ENCODE data around the gene KRCC1. TPM values are rescaled to one million over a fixed set of nuclear protein-coding genes. Genes with fewer than 3 reads are reported as not detected.

The KRCC1 gene
- total and polyA plus RNA-seq, 2 experiments from 2014 or later = 10.3 to 12.5 TPM

DNA sequence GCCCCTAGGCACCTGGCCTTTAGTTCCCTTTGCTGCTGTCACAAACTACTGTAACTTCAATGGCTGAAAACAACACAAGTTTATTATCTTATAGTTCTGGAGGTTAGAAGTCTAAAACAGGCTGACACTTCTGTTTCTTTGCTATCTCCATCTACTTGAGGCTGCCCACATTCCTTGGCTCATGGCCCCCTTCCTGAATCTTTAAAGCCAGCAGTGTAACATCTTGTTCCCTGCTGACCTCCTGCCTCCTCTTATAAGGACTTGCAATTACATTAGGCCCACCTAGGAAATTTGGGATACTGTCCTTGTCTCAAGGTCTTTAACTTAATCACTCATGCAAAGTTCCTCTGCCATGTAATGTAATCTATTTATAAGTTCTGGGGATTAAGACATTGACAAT is 18.6 kb upstream of the KRCC1 start:
- no peak for ATAC-seq
- H3F3A ChIP-seq (replicated peaks; ENCODE audit: low read depth) = no peaks in the 10 kb centered on the region
- Mint-ChIP-seq H3K9me3 (peaks cover 15% of the 10 kb centered on the region), H3K27me3 (ENCODE audit: insufficient read depth, low read depth, poor library complexity) (no peaks in the 10 kb centered on the region), H3K36me3 (ENCODE audit: low read depth) (no peaks in the 10 kb centered on the region; the same call in 2 of the 3 replicates), H3K4me1 (peaks cover 9% of the 10 kb centered on the region; the same call in 2 of the 3 replicates), H3K27ac (no peak overlapping the region), H3K4me3 (no peak overlapping the region)
- no peaks in the 10 kb centered on the region for H3K36me3 ChIP-seq (ENCODE audit: insufficient read depth)
- no peaks in the 10 kb centered on the region for H4K20me1 ChIP-seq (replicated peaks; ENCODE audit: insufficient read depth)
- peaks cover 7% of the 10 kb centered on the region; the same call in 1 of the 2 replicates for H3K4me1 ChIP-seq (ENCODE audit: insufficient read depth)
- no peaks in the 10 kb centered on the region for H3K9me2 ChIP-seq (ENCODE audit: insufficient read depth)
- no peak for DNase-seq (ENCODE audit: low spot score)
- H3K4me3 ChIP-seq = no peak overlapping the region
- TF ChIP-seq ZNF331 (CRISPR knock-in tag; IDR thresholded peaks at IDR 0.05; ENCODE audit: low read depth) = no peak
- no peak for TF ChIP-seq EZH2phosphoT487 (IDR thresholded peaks at IDR 0.05; ENCODE audit: unreplicated experiment)
- TF ChIP-seq, protein P1, sequence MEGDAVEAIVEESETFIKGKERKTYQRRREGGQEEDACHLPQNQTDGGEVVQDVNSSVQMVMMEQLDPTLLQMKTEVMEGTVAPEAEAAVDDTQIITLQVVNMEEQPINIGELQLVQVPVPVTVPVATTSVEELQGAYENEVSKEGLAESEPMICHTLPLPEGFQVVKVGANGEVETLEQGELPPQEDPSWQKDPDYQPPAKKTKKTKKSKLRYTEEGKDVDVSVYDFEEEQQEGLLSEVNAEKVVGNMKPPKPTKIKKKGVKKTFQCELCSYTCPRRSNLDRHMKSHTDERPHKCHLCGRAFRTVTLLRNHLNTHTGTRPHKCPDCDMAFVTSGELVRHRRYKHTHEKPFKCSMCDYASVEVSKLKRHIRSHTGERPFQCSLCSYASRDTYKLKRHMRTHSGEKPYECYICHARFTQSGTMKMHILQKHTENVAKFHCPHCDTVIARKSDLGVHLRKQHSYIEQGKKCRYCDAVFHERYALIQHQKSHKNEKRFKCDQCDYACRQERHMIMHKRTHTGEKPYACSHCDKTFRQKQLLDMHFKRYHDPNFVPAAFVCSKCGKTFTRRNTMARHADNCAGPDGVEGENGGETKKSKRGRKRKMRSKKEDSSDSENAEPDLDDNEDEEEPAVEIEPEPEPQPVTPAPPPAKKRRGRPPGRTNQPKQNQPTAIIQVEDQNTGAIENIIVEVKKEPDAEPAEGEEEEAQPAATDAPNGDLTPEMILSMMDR (conservative IDR thresholded peaks at IDR 0.05; ENCODE audit: low read depth in 2 of 2) = no peak
- TF ChIP-seq, protein P2, sequence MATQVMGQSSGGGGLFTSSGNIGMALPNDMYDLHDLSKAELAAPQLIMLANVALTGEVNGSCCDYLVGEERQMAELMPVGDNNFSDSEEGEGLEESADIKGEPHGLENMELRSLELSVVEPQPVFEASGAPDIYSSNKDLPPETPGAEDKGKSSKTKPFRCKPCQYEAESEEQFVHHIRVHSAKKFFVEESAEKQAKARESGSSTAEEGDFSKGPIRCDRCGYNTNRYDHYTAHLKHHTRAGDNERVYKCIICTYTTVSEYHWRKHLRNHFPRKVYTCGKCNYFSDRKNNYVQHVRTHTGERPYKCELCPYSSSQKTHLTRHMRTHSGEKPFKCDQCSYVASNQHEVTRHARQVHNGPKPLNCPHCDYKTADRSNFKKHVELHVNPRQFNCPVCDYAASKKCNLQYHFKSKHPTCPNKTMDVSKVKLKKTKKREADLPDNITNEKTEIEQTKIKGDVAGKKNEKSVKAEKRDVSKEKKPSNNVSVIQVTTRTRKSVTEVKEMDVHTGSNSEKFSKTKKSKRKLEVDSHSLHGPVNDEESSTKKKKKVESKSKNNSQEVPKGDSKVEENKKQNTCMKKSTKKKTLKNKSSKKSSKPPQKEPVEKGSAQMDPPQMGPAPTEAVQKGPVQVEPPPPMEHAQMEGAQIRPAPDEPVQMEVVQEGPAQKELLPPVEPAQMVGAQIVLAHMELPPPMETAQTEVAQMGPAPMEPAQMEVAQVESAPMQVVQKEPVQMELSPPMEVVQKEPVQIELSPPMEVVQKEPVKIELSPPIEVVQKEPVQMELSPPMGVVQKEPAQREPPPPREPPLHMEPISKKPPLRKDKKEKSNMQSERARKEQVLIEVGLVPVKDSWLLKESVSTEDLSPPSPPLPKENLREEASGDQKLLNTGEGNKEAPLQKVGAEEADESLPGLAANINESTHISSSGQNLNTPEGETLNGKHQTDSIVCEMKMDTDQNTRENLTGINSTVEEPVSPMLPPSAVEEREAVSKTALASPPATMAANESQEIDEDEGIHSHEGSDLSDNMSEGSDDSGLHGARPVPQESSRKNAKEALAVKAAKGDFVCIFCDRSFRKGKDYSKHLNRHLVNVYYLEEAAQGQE (IDR thresholded peaks at IDR 0.05; ENCODE audit: unreplicated experiment) = no peak
- TF ChIP-seq CREB1 (CRISPR knock-in tag; IDR thresholded peaks at IDR 0.05; ENCODE audit: low read depth) = no peak
- no peak for TF ChIP-seq STAT1 (IDR thresholded peaks at IDR 0.05; ENCODE audit: unreplicated experiment)
- TF ChIP-seq, protein P3, sequence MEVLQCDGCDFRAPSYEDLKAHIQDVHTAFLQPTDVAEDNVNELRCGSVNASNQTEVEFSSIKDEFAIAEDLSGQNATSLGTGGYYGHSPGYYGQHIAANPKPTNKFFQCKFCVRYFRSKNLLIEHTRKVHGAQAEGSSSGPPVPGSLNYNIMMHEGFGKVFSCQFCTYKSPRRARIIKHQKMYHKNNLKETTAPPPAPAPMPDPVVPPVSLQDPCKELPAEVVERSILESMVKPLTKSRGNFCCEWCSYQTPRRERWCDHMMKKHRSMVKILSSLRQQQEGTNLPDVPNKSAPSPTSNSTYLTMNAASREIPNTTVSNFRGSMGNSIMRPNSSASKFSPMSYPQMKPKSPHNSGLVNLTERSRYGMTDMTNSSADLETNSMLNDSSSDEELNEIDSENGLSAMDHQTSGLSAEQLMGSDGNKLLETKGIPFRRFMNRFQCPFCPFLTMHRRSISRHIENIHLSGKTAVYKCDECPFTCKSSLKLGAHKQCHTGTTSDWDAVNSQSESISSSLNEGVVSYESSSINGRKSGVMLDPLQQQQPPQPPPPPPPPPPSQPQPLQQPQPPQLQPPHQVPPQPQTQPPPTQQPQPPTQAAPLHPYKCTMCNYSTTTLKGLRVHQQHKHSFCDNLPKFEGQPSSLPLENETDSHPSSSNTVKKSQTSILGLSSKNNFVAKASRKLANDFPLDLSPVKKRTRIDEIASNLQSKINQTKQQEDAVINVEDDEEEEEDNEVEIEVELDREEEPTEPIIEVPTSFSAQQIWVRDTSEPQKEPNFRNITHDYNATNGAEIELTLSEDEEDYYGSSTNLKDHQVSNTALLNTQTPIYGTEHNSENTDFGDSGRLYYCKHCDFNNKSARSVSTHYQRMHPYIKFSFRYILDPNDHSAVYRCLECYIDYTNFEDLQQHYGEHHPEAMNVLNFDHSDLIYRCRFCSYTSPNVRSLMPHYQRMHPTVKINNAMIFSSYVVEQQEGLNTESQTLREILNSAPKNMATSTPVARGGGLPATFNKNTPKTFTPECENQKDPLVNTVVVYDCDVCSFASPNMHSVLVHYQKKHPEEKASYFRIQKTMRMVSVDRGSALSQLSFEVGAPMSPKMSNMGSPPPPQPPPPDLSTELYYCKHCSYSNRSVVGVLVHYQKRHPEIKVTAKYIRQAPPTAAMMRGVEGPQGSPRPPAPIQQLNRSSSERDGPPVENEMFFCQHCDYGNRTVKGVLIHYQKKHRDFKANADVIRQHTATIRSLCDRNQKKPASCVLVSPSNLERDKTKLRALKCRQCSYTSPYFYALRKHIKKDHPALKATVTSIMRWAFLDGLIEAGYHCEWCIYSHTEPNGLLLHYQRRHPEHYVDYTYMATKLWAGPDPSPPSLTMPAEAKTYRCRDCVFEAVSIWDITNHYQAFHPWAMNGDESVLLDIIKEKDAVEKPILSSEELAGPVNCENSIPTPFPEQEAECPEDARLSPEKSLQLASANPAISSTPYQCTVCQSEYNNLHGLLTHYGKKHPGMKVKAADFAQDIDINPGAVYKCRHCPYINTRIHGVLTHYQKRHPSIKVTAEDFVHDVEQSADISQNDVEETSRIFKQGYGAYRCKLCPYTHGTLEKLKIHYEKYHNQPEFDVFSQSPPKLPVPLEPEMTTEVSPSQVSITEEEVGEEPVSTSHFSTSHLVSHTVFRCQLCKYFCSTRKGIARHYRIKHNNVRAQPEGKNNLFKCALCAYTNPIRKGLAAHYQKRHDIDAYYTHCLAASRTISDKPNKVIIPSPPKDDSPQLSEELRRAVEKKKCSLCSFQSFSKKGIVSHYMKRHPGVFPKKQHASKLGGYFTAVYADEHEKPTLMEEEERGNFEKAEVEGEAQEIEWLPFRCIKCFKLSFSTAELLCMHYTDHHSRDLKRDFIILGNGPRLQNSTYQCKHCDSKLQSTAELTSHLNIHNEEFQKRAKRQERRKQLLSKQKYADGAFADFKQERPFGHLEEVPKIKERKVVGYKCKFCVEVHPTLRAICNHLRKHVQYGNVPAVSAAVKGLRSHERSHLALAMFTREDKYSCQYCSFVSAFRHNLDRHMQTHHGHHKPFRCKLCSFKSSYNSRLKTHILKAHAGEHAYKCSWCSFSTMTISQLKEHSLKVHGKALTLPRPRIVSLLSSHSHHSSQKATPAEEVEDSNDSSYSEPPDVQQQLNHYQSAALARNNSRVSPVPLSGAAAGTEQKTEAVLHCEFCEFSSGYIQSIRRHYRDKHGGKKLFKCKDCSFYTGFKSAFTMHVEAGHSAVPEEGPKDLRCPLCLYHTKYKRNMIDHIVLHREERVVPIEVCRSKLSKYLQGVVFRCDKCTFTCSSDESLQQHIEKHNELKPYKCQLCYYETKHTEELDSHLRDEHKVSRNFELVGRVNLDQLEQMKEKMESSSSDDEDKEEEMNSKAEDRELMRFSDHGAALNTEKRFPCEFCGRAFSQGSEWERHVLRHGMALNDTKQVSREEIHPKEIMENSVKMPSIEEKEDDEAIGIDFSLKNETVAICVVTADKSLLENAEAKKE (CRISPR knock-in tag; IDR thresholded peaks at IDR 0.05) = no peak
- TF ChIP-seq POLR2AphosphoS5 (IDR thresholded peaks at IDR 0.05; ENCODE audit: low read depth) = no peak
- TF ChIP-seq NANOG (IDR thresholded peaks at IDR 0.05; ENCODE audit: borderline replicate concordance) = no peak
- no peak for TF ChIP-seq EZH2 (IDR thresholded peaks at IDR 0.05; ENCODE audit: low read depth, unreplicated experiment)
- no peak for TF ChIP-seq JUNB (IDR thresholded peaks at IDR 0.05; ENCODE audit: unreplicated experiment)
- TF ChIP-seq, protein P4, sequence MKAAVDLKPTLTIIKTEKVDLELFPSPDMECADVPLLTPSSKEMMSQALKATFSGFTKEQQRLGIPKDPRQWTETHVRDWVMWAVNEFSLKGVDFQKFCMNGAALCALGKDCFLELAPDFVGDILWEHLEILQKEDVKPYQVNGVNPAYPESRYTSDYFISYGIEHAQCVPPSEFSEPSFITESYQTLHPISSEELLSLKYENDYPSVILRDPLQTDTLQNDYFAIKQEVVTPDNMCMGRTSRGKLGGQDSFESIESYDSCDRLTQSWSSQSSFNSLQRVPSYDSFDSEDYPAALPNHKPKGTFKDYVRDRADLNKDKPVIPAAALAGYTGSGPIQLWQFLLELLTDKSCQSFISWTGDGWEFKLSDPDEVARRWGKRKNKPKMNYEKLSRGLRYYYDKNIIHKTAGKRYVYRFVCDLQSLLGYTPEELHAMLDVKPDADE (IDR thresholded peaks at IDR 0.05) = no peak
- H3K27me3 ChIP-seq (ENCODE audit: insufficient read depth) = no peaks in the 10 kb centered on the region
- H3K79me2 ChIP-seq (replicated peaks; ENCODE audit: insufficient read depth) = no peaks in the 10 kb centered on the region
- H2AFZ ChIP-seq = no peak overlapping the region
- no peak overlapping the region for H3K27ac ChIP-seq (ENCODE audit: low read depth)
- H3K4me2 ChIP-seq = no peak overlapping the region

Measured in GM23338 (cell line).